NCI-H1092 treated with DMSO at 0.1 percent for 48 hours (cell line): ENCODE results near the gene TTLL12.

Experiments used
- DNase-seq: peaks from one replicate; lab custom pipeline; 2025; lab: John Stamatoyannopoulos, UW

TTLL12 gene

DNA sequence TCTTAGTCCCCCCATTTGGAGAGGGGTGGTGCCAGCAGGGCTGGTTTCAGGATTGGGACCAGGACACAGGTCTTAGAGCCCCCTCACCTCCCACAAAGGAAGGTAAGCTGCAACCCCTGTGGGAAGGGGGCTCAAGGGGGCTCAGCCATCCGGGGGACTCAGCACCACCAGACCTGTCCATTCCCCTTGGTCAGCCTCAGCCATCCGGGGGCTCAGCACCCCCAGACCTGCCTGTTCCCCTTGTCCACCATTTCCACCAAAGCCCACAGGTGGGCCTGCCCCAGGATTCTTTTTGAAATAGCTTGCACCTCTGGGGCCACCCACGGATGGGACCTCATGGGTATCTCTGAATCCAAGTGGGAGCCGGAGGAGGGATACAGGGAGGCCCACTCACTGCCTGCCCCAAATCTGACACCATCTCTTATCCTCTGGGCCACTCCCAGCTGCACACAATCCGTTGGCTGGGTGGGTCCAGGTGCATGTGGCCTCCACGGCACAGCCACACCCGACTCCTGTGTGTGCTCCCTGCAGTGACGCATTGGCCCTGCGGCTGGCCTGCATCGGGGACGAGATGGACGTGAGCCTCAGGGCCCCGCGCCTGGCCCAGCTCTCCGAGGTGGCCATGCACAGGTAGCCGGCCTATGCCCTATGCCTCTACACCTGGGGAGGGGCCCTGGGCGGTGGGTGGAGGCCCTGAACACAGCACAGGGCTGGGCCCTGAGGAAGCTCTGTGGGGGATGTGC lies 59.6 kb downstream of the TTLL12 start:
- no peak for DNase-seq

DNA sequence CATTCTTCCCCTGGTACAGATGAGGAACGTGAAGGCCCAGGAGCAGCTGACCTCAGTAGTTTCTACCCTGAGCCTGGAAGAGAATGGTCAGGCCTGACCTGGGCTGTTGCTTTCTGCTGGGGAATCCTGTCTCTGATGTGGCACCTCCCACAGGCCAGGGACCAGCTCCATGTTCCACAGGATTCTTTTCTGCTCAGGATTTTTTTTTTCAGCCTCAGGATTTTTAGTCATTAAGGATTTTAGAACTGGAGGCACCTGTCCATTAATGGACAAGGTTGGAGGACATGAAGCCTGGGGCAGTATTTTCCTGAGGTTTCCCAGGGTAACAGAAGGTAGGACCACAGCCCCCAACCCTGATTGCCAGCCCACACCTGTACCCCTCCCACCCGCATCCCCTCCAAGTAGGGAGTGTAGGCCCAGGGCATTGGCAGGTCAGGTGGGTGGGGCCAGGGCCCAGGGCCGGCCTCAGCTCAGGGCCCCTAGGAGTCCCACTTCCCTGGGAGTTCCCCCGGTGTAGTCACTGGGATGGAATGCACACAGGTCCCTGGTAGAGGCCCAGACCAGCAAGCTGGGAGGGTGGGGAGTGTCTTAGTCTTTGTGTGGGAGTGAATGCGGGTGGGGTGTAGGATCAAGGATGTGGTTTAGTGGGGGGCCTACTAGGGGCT lies 60.3 kb downstream of the TTLL12 start:
- DNase-seq, result no peak

DNA sequence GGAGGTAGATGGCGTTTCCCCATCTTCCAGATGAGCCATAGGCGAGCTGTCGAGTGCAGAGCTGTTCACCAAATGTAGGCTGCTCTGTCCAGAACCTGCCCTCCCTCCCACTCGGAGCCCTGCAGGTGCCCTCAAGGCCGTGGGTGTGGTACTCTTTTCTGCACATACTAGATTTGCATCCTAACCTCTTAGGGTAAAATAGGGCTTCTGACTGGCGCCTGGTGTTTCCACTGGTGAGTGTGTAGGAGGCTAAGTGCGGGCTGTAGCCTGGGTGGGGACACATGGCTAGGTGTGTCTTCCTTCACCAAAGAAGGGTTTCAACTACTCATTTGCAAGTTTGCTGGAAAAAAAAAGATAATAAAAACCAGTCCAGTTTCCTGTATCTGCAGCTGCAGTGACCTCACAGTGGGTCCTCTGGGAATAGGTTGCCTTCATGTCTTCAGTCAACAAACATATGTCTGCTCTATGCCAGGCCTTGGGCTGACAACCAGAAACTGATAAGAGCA lies 67.9 kb downstream of the TTLL12 start:
- no peak for DNase-seq

DNA sequence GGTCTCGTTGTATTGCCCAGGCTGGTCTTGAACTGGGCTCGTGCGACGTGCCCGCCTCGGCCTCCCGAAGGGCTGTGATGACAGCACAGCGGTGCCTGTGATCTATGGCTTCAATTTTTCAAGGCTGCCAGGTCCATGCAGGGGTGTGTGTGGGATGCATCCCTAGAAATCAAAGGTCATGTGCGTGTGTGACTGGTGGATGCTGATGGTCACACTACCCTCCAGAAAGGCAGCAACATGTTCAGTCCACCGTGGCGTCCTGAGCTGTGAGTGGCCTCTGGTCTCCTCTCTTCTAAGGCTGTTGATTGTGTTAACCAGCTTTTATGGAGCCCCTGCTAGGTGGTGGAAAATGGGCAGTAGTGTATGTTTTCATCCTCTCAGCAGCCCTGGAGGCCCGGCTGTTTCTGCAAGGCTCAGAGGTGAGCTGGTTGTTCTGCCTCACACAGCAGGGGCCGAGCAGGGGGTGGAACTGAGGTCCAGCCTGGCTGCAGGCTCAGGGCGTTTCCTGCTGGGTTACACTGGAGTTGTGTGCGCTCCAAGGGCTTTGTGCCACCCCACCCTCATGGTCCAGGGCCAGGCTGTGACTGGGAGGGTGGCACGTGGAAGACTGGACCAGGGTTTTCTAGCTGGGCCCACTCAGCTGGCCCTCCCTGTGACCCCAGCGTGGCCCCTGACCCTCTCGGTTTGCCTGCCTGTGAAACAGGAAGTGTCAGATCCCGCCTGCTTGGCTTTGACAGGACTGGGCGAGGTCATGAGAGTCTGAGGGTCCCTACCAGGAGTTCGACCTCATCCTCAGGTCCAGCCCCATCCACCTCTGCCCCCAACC lies 68.7 kb downstream of the TTLL12 start:
- no peak for DNase-seq

DNA sequence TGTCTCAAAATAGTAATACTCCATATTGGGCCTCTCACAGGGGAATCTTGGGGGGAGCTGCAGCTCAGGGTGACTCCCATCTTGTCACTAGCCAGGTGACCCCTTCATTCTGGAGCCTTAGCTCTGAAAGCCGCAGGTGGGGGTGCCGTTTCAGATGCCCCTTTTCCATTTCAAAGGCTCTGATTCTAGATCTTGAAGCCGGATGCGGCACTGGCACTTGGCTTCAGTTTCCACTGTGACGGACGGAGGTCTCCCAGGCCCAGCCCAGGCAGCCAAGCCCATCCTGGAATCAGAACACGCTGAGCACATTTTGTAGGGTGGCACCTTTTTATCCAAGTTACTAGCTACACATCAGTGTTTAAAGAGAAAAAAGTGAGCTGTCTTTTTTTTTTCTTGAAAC lies 70.0 kb downstream of the TTLL12 start:
- no peak for DNase-seq
